Upper lobe of left lung (tissue), 6 donors: ENCODE data around the gene FXYD6. TPM values are rescaled to one million over a fixed set of nuclear protein-coding genes. Genes with fewer than 3 reads are reported as not detected.

Source experiments
- ATAC-seq, 2 donors: fragments of 200-7000 bp; cut with Tn5 transposase; one replicate each; pipeline ENCODE4 v1.9.1; 2022; ENCODE audit warnings: mild to moderate bottlenecking in 2 of 2, moderate library complexity in 2 of 2; ENCODE audit not compliant: low FRiP score in 2 of 2
- DNase-seq, 2 donors: peaks; one replicate each; pipeline ENCODE4 v3.0.0-alpha.2; 2019 to 2020
- H3K27ac ChIP-seq, 4 donors: fragments of 200-600 bp; sonication (generic); one replicate each; pipeline ENCODE4 v1.5.1; 2016 to 2019
- H3K27me3 ChIP-seq, 4 donors: fragments of 200-600 bp; sonication (generic); one replicate each; pipeline ENCODE4 v1.5.1; 2017 to 2019
- H3K36me3 ChIP-seq, 4 donors: fragments of 200-600 bp; sonication (generic); one replicate each; pipeline ENCODE4 v1.5.1; 2016 to 2019
- H3K4me1 ChIP-seq, 4 donors: fragments of 200-600 bp; sonication (generic); one replicate each; pipeline ENCODE4 v1.5.1; 2018 to 2019
- H3K4me3 ChIP-seq, 4 donors: fragments of 200-600 bp; sonication (generic); one replicate each; pipeline ENCODE4 v1.5.1; 2017 to 2019; ENCODE audit warnings: mild to moderate bottlenecking in 2 of 4, moderate library complexity in 1 of 4
- H3K9me3 ChIP-seq, 4 donors: fragments of 200-600 bp; sonication (generic); one replicate each; pipeline ENCODE4 v1.5.1; 2018 to 2019
- EP300 ChIP-seq, 4 donors: sonication (generic); formaldehyde crosslinking; IDR thresholded peaks; one replicate each; pipeline ENCODE4 v1.5.1; 2017; ENCODE audit warnings: antibody characterized with exemption in 4 of 4, control low read depth in 2 of 4
- POLR2A ChIP-seq, 4 donors: fragments of 450-650 bp; IDR thresholded peaks; one replicate each; pipeline ENCODE4 v1.5.1; 2016 to 2017; ENCODE audit warnings: antibody characterized with exemption in 4 of 4, mild to moderate bottlenecking in 2 of 4
- POLR2AphosphoS5 ChIP-seq, 2 donors: sonication (generic); formaldehyde crosslinking; IDR thresholded peaks; one replicate each; pipeline ENCODE4 v1.5.1; 2017; ENCODE audit warnings: antibody characterized with exemption in 2 of 2
- whole genome bisulfite sequencing, 2 donors: methylation state at CpG; one replicate each; pipeline ENCODE4 v1.1.5; 2017 to 2018; 5-methylcytosine and 5-hydroxymethylcytosine counted together
- total RNA-seq, 6 donors: library from RNA; depleted of rRNA in 4 of 6; stranded (reverse); fragments of >200 nt in 4 of 6; gene quantifications; one replicate each; pipeline versions ENCODE4 v1.1.0 to v1.2.1, GENCODE V29; 2016 to 2021
- TF ChIP-seq, protein P1 (sequence below), 6 experiments: fragments of 450-650 bp in 4 of 6; fragments of 200-600 bp in 2 of 6; sonication (generic) in 2 of 6; IDR thresholded peaks; one replicate each; pipeline ENCODE4 v1.5.1; 2016 to 2019; ENCODE audit warnings: antibody characterized with exemption in 6 of 6
- donor health status: DM: no; HTN: no; CAD: no; lungs with moderate emphysema.
- donor health status: DM: no; HTN: yes; CAD: no; lungs with severe emphysema.

Gene FXYD6
- total RNA-seq, 6 donors from 2014 or later: 16.2 to 61.4 (median 33.8) TPM

DNA sequence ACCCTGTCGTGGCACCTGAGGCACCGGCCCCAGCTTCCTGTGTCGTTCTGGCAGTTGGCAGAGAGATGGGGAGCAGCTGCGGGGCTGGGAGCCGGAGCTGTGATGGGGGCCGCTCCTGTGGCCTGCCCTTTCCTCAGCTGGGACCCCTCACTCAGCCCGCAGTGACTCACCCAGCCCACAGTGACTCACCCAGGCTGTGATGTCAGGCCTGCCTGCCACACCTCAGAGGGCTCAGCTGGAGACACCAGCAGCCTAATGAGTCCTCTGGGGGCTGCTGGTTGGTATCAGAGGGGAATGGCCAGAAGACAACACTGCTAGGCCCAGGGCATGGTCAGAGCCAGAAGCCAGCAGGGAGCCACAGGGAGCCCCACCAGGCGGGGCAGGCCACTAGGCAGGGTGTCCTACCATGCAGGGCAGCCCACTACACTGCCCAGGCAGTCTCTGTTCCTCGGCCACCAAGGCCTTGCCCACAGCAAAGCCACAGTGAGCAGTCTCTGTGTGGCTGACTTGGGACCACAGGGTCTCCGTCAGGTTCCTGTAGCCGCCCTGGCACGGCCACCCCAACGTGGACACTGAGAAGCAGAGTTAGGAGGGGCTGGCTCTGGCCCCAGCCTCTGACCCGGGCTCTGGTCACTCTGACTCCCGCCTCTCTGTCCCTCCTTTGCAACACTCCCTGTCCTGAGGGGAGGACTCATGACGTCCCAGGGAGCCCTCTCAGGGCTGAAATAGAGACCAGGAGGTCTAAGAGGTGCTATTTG, 47.7 kb downstream of the FXYD6 start:
- H3K9me3 ChIP-seq: no peaks in the 10 kb centered on the region
- TF ChIP-seq EP300 (IDR thresholded peaks at IDR 0.05): no peak
- peak in 1 of 4 donors; percentile 20 for TF ChIP-seq POLR2A (IDR thresholded peaks at IDR 0.05)
- TF ChIP-seq, protein P1, sequence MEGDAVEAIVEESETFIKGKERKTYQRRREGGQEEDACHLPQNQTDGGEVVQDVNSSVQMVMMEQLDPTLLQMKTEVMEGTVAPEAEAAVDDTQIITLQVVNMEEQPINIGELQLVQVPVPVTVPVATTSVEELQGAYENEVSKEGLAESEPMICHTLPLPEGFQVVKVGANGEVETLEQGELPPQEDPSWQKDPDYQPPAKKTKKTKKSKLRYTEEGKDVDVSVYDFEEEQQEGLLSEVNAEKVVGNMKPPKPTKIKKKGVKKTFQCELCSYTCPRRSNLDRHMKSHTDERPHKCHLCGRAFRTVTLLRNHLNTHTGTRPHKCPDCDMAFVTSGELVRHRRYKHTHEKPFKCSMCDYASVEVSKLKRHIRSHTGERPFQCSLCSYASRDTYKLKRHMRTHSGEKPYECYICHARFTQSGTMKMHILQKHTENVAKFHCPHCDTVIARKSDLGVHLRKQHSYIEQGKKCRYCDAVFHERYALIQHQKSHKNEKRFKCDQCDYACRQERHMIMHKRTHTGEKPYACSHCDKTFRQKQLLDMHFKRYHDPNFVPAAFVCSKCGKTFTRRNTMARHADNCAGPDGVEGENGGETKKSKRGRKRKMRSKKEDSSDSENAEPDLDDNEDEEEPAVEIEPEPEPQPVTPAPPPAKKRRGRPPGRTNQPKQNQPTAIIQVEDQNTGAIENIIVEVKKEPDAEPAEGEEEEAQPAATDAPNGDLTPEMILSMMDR (IDR thresholded peaks at IDR 0.05): no peak
- TF ChIP-seq POLR2AphosphoS5 (IDR thresholded peaks at IDR 0.05): peak in 1 of 2 donors; percentile 20
- 88% methylated on average over 8 of the region's 16 CpGs; no CpG with 5 or more reads in 1 of the 2 donors for WGBS, 2 donors
- H3K27ac ChIP-seq: peak overlapping the region; percentile 34 to 71 (median 52)
- H3K27me3 ChIP-seq: no peaks in the 10 kb centered on the region
- no peaks in the 10 kb centered on the region for H3K36me3 ChIP-seq
- peaks cover 27 to 53% (median 49%) of the 10 kb centered on the region in 4 donors for H3K4me1 ChIP-seq
- ATAC-seq (peak; percentile 65 to 70), DNase-seq (peak; percentile 70 to 75)
- no peak overlapping the region for H3K4me3 ChIP-seq

DNA sequence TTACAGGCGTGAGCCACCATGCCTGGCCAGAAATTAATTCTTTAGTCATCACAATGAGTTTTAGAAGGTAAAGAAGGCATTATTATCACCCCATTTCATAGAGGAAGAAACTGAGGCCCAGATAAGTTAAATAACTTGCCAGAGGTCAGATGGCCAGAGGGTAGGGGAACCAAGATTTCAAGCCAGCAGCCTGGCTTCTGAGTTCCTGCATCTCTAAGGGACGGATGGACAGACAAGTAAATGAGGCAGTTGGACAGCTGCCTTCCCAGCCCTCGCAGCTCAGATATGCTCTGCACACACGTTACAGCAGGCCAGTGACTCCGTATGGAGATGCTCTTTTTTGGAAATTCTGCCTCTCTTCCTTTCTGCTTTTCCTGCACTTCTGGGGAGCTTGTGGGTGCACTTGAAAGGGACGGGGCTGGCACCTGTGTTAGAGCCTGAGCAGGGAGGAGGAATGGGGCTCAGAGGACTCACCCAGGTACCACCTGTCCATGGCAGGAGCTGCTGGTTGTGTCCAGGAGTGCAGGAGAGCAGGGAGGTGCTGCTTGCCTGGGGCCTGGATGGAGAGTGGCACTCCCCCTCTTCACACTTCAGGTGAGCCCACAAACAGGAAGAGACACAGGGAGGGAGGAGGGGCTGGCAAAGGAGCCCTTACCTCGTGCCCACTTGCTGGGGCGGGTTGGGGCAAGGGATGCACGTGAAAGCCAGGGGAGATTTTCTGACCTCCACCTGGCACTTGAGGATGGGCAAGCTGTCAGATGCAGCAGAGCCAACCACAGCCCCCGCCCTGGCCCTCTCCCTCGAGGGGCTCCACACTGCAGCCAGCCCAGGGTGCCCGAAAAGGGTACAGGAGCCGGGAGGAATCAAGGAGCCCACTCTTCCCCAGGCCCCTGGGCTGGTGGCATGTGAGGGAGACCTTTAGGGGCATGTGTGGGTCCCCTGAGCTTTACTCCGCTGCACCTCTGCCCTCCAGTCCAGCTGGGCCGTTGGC, 48.6 kb downstream of the FXYD6 start:
- Histone ChIP-seq H3K4me3 (no peak overlapping the region), H3K27me3 (no peaks in the 10 kb centered on the region), H3K9me3 (no peaks in the 10 kb centered on the region), H3K36me3 (no peaks in the 10 kb centered on the region), H3K4me1 (peaks cover 36 to 59% (median 52%) of the 10 kb centered on the region in 4 donors), H3K27ac (peak overlapping the region; percentile 34 to 71 (median 52))
- TF ChIP-seq EP300 (IDR thresholded peaks at IDR 0.05) (no peak), POLR2A (IDR thresholded peaks at IDR 0.05) (no peak)
- TF ChIP-seq, protein P1 (IDR thresholded peaks at IDR 0.05): no peak
- ATAC-seq (no peak), DNase-seq (peak; percentile 20 to 54)
- WGBS, 2 donors: 69 to 70% methylated on average over 8 to 15 of the region's 15 CpGs

DNA sequence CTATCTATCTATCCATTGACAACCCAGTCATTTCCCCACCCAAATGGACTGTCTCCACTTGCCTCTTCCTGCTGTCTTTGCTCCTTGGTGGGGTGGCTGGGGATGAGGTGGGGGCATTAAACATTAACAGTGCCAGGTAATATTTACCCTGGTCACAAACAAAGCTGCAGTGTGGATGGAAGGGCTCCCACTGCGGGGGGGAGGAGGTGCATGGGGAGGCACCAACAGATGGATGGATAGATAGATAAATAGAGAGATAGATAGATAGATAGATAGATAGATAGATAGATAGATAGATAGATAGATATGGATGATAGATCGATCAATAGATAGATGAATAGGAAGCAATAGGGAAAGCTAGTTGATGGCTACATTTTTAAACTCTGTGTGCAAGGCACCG, 49.6 kb downstream of the FXYD6 start:
- H3K4me3 ChIP-seq: no peak overlapping the region
- no peaks in the 10 kb centered on the region for H3K9me3 ChIP-seq
- no peaks in the 10 kb centered on the region for H3K27me3 ChIP-seq
- peaks cover 38 to 67% (median 52%) of the 10 kb centered on the region in 4 donors for H3K4me1 ChIP-seq
- no peaks in the 10 kb centered on the region for H3K36me3 ChIP-seq
- H3K27ac ChIP-seq: no peak overlapping the region
- TF ChIP-seq POLR2A (IDR thresholded peaks at IDR 0.05) (no peak), POLR2AphosphoS5 (IDR thresholded peaks at IDR 0.05) (no peak), EP300 (IDR thresholded peaks at IDR 0.05) (no peak)
- TF ChIP-seq, protein P1 (IDR thresholded peaks at IDR 0.05): no peak
- WGBS, 2 donors: 82 to 83% methylated on average over 3 of the region's 3 CpGs
- no peak for ATAC-seq
- DNase-seq: peak in 1 of 2 donors; percentile 9

DNA sequence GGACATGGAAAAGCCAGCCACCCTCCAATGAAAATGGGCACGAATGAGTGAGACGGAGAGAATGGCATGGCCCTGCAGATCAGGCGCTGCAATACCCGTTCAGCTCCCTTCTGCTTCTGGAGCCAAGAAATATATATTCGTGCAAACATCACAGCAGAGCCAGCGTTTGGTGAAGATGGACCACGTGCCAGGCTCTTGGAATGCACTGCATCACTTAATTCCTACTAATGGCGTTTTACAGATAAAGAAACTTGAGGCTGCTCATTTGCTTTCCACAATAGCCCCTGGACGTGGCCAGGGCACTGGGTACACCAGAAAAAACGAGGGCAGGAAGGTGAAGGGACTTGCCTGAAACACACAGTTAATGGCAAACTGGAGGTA, 50.3 kb downstream of the FXYD6 start:
- DNase-seq: peak in 1 of 2 donors; percentile 15
- Histone ChIP-seq H3K9me3 (no peaks in the 10 kb centered on the region), H3K27ac (no peak overlapping the region), H3K4me1 (peaks cover 38 to 67% (median 51%) of the 10 kb centered on the region in 4 donors), H3K27me3 (no peaks in the 10 kb centered on the region), H3K4me3 (no peak overlapping the region), H3K36me3 (no peaks in the 10 kb centered on the region)
- TF ChIP-seq, protein P1 (IDR thresholded peaks at IDR 0.05): no peak
- TF ChIP-seq POLR2AphosphoS5 (IDR thresholded peaks at IDR 0.05) (no peak), POLR2A (IDR thresholded peaks at IDR 0.05) (no peak), EP300 (IDR thresholded peaks at IDR 0.05) (no peak)
- ATAC-seq: no peak
- WGBS, 2 donors: 55 to 61% methylated on average over 10 of the region's 10 CpGs
